WI38 (cell line): ENCODE results near the gene ZNF599.

Source experiments
- H3K4me3 ChIP-seq: 2 replicates; pipeline ENCODE4 v1.5.1; 2011; ENCODE audit warnings: low read depth, mild to moderate bottlenecking, control low read depth, low read length
- CTCF ChIP-seq: IDR thresholded peaks from 2 replicates; pipeline ENCODE4 v1.5.1; 2012; ENCODE audit warnings: low read depth, mild to moderate bottlenecking, control low read depth, low read length

ZNF599 gene

GRCh38 chr19:34725400-34725799 lies 47.6 kb downstream of the ZNF599 start:
- no peak for TF ChIP-seq CTCF
- H3K4me3 ChIP-seq: no peak overlapping the region

GRCh38 chr19:34722353-34722752 lies 50.7 kb downstream of the ZNF599 start:
- TF ChIP-seq CTCF: no peak
- no peak overlapping the region for H3K4me3 ChIP-seq

- no peak overlapping the region for H3K4me3 ChIP-seq
- no peak for TF ChIP-seq CTCF
Measured at GRCh38 chr19:34715357-34715756, 57.7 kb downstream of the ZNF599 start.

GRCh38 chr19:34713262-34713637 lies 59.8 kb downstream of the ZNF599 start:
- TF ChIP-seq CTCF: no peak

GRCh38 chr19:34712395-34713261 lies 60.4 kb downstream of the ZNF599 start:
- TF ChIP-seq CTCF: peak; percentile 29; the same call in 1 of the 2 replicates
- H3K4me3 ChIP-seq: no peak overlapping the region

More at GRCh38 chr19:34713262-34713637, 59.8 kb downstream of the ZNF599 start:
- no peak overlapping the region for H3K4me3 ChIP-seq

- TF ChIP-seq CTCF: no peak
- no peak overlapping the region for H3K4me3 ChIP-seq
Measured at GRCh38 chr19:34711890-34712289, 61.1 kb downstream of the ZNF599 start.
